GM15510 (cell line): ENCODE results near the gene TLR10.

ENCODE experiments used
- POLR2A ChIP-seq: IDR thresholded peaks from 3 replicates; pipeline ENCODE4 v1.6.1; 2011; ENCODE audit warnings: borderline replicate concordance; ENCODE audit not compliant: insufficient read length; ENCODE audit errors: extremely low read depth

TLR10 gene, protein sequence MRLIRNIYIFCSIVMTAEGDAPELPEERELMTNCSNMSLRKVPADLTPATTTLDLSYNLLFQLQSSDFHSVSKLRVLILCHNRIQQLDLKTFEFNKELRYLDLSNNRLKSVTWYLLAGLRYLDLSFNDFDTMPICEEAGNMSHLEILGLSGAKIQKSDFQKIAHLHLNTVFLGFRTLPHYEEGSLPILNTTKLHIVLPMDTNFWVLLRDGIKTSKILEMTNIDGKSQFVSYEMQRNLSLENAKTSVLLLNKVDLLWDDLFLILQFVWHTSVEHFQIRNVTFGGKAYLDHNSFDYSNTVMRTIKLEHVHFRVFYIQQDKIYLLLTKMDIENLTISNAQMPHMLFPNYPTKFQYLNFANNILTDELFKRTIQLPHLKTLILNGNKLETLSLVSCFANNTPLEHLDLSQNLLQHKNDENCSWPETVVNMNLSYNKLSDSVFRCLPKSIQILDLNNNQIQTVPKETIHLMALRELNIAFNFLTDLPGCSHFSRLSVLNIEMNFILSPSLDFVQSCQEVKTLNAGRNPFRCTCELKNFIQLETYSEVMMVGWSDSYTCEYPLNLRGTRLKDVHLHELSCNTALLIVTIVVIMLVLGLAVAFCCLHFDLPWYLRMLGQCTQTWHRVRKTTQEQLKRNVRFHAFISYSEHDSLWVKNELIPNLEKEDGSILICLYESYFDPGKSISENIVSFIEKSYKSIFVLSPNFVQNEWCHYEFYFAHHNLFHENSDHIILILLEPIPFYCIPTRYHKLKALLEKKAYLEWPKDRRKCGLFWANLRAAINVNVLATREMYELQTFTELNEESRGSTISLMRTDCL

DNA sequence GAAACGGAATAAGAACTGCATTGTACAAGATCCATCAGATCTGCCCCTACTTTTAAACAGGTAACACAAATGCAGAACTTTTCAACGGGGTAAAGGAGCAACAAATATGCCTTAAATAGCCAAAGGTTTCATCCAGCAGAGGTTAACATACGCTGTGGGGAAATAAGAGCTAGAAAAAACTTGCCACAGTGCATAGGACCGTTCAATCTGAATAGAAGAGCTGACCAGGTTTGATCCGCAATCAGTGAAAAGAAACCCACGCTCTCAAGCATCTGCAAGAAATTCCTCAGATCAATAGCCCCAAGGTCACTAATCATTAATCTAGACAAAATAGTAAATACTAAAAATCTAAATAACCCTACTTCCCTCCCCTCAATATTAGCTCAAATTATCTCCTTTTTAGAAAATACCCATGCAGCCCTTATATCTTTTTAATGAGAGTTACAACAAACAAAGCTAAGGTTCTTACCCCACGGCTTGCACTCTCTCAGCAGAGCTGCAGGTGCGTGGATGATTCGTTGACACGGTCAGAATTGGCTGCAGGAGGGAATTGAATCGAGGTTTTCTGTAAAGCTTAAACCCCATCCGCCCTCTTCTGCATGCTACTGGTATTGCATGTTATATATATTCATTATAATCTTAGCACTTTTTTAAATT, at the start of gene TLR10:
TLR10 (minus strand) TSS at position 539 of the 657 bp plus-strand sequence. CDS start 7,400 bp downstream, outside the sequence.
- peak; percentile 52 for TF ChIP-seq POLR2A

DNA sequence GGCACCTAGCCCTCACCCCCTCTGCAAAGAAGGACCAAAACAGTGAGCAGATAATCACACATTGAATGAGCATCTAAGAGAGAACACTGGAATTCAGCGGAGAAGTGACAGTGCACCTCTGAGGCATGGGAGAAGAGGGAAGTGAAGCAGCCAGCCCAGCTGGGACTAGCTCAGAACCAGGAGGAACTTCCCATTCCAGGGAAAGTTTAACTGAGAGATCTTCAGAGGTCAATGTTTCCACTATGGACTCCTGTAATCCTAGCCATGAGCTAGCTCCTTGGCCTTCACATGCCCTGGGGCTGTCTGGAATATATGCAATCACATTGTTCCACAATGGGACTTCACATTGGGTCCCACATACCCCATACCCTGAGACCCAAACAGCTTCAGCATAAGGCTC, 49.4 kb upstream of the TLR10 start:
- TF ChIP-seq POLR2A: no peak

GRCh38 chr4:38831653-38832052, 48.9 kb upstream of the TLR10 start:
- no peak for TF ChIP-seq POLR2A

GRCh38 chr4:38829237-38829636, 46.4 kb upstream of the TLR10 start:
- no peak for TF ChIP-seq POLR2A

DNA sequence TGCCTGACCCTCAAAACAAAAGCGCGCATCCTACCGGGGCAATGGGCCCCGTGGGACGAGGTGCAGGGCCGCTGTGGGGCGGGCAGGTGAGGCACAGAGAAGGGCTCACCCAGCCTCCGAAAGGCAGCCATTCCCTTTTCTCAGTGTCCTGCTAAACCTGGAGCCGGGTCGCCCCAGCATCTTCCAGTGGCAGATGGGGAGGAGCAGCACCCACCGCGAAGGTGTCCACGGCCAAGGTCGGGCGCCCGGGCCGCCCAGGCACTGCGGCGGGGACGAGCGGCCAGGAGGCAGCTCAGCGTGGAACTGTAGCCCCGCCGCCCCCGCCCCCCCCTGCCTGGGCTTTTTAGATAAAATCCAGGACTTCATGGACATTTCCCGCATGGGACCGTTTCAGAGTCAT, 41.0 kb upstream of the TLR10 start:
- TF ChIP-seq POLR2A: no peak

GRCh38 chr4:38822748-38823303, 40.0 kb upstream of the TLR10 start:
- no peak for TF ChIP-seq POLR2A

DNA sequence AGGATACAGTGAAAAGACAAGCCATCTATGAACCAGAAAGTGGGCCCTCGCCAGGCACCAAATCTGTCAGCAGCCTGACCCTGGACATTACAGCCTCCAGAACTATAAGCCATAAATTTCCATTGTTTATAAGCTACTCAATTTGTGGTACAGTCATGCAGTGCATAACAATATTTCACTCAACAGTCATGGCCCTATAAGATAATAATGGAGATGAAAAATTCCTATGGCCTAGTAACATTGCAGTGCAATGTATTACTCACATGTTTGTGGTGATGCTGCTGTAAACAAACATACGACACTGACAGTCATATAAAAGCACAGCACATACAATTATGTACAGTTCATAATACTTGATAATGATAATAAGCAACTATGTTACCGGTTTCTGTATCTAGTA, 38.9 kb upstream of the TLR10 start:
- TF ChIP-seq POLR2A: no peak

GRCh38 chr4:38820329-38821061, 37.7 kb upstream of the TLR10 start:
- TF ChIP-seq POLR2A: no peak

DNA sequence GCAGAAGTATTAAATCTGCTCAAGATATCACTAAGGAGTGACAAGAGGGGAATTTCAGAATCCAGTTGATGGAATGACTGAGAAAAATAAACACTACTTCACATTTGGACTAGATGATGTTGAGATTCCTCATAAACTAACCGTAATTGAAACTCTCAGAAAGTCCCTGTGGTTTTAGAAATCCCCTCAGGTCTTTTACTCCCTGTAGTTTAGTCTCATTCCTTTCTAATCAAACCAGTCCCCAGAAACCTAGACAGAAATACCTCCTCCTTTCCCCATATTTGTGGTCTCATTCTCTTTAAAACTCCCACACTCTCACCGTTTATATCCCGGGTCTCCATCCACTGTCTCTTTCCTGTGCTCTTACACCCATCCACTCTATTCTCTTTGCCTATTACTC, 36.8 kb upstream of the TLR10 start:
- TF ChIP-seq POLR2A: no peak

DNA sequence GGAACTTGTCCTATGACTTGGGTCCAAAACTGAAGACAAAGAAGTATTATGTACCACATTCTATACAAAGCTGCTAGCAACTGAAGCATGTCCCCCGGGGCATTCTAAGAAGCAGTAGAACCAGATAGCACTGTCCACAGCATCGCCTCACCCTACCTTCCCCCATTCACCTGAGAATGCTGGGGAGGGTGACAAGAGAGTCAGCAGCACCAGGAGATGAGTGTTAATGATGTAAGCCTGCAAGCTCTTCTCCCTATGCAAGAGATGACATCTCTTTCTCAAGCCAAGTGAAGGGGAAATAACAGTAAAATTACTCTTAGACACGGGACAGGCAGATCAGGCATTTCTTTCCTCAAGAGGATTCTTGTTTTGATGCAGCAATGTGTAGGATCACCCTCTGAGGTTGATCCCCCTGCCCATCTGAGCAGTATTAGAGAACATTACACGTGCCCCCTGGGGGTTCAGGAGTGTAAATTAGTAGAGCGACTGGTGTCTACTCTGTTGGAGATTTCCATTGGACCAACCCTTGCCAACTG, 35.7 kb upstream of the TLR10 start:
- TF ChIP-seq POLR2A: no peak

GRCh38 chr4:38815885-38816782, 33.3 kb upstream of the TLR10 start:
- TF ChIP-seq POLR2A: no peak

- no peak for TF ChIP-seq POLR2A
These were observed 31.6 kb upstream of the TLR10 start for GRCh38 chr4:38814386-38814785.

- TF ChIP-seq POLR2A: no peak
These were observed 28.5 kb upstream of the TLR10 start for GRCh38 chr4:38811297-38811696.
